ENCODE results near the gene FBXL22.
"Not testable (repeated sequence)": the region's sequence is repeated elsewhere in the genome, so short reads cannot be mapped to it uniquely, and the experiment has no call there.

The FBXL22 gene

DNA sequence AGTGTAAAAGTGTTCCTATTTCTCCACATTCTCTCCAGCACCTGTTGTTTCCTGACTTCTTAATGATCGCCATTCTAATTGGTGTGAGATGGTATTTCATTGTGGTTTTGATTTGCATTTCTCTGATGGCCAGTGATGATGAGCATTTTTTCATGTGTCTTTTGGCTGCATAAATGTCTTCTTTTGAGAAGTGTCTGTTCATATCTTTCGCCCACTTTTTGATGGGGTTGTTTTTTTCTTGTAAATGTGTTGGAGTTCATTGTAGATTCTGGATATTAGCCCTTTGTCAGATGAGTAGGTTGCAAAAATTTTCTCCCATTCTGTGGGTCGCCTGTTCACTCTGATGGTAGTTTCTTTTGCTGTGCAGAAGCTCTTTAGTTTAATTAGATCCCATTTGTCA, 20.4 kb downstream of the FBXL22 start:
- DNase-seq = not testable (repeated sequence)

DNA sequence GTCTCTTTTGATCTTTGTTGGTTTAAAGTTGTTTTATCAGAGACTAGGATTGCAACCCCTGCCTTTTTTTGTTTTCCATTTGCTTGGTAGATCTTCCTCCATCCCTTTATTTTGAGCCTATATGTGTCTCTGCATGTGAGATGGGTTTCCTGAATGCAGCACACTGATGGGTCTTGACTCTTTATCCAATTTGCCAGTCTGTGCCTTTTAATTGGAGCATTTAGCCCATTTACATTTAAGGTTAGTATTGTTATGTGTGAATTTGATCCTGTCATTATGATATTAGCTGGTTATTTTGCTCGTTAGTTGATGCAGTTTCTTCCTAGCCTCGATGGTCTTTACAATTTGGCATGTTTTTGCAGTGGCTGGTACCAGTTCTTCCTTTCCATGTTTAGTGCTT, 23.6 kb downstream of the FBXL22 start:
- DNase-seq = not testable (repeated sequence)

DNA sequence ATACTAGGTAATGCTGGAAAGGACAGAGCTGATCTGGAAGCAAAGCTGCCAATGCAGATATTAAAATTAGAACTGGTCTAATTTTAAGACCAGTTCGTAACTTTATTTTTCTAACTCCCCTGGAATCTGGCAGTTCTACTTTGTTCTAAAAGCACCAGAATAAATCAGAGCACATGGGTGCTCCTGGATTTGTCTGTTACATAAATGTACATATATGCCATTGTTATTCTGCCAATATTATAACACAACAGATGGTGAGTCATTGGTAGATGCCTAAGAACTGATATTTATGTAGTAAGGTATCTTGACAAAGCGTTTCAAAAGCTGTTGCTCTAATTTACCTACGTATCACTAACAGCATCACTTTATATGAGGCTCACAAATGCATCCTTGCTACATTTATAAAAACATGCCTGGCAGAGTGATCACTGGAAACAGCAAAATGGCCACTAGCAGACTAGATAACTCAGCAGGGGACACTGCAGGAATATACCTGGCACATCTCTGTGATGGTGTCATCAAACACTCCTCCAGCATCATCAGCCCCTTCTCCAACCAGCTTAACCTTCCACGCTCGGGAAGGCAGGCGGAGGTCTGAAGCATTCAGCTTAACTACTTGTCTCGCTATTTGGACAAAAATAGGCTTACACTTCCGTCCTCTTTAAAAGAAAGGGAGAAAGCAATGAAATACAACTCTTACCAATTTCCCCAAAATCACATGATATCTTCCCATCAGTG, 26.2 kb downstream of the FBXL22 start:
- no peak for DNase-seq

DNA sequence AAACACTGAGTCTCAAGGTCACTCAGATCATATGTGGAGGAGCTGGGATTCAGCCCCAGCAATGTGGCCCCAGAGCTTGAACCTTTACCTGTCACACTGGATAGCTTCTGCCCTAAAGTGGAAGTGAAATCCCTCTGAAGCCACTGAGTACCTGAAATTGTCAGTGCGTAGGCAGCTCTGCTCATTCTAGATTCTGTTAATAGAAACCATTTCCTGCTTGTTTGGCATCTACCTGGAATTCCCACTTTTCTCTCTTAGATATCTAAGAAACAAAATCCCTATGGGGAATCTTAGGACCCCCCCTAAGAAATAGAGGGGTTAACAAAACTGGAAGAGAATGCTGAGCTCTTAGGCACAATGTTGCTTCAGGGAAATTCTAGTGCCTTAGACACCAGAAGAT, 29.8 kb downstream of the FBXL22 start:
- DNase-seq = no peak

DNA sequence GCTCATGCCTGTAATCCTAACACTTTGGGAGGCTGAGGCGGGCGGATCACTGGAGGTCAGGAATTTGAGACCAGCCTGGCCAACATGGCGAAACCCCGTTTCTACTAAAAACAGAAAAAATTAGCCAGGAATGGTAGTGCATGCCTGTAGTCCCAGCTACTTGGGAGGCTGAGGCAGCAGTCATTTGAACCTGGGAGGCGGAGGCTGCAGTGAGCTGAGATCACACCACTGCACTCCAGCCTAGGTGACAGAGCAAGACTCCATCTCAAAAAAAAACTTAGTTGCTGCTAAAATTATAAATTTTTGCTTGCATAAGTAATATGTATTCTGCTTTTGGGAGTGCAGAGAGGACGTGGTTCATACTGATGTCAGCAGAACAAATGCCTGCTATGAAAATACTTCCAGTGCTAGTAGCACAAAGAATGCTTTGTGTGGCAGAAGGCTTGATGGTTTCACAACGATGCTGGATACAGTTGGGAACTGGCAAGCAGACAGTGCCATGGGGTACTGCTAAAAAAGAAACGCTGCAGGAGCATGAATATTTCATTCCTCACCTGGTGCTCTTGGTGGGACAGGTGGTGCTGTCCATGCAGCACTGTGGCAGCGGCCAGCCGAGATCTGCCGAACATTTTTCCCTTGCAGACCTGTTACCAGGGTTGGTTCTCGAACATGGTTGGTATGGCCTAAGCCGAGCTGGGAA, 31.1 kb downstream of the FBXL22 start:
- no peak for DNase-seq

DNA sequence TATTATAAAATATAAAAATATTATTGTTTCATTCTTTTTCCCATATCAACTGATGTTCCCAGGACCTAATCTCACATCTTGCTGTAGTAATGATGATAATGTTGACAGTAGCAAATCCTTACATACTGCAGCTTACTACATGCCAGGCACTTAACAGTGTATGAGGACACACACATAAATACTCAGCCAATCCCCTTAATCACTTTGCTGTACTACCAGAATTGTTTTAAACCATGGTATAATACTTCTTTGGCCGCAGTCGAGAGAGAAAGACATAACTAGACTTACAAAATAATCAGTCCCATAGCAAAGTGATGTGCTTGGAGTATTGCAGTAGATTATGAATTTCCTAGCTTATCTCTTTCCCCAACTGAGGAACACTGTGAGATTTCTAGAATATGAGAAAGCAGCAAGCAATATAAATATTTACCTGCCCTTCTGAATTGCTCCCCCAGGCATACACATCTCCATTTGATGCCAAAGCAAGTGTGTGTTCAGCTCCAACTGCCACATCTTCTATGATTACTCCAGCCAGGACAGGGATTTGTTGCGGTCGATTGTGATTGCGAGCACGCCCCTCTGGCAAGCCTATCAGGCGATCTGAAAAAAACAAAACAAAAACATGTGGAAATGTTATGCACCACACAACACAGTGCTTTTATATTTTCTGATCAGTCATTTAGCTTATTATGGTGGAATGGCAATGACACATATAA, 33.0 kb downstream of the FBXL22 start:
- DNase-seq = no peak

DNA sequence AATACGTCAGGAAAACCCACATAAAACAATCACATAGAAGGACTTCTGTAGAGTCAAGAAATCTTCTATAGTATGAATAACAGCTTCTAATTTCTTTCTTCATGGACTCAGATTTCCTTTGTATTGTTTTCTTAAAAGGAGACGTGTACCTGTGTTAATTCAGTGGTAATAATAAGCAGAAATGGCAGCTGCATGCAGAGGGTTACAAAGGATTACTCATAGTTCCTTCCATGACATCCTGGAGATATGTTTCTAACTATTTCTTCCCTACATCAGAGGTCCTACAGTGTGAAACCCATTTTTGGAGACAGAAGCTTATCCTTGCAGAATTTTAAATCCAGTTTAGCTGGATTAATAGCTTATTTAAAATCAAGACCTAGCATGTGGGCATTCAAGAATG, 36.1 kb downstream of the FBXL22 start:
- DNase-seq = no peak

DNA sequence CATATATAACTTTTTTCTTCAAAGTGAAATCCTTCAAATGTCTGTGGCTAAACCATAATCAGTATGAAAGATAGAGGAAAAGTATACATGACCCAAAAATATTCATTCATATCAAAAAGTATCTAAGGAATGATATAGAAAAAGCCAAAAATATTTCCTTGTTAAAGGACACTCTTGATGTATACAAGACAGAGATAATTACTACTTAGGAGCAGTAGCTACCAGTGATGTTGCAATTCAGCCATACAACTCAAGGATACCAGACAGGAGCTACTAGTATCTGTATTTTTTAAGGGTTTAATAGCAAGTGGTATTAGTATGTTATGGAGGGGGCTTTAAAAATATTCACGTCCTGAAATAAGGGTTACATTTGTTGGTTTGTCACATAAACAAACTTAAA, 37.0 kb downstream of the FBXL22 start:
- DNase-seq = no peak

DNA sequence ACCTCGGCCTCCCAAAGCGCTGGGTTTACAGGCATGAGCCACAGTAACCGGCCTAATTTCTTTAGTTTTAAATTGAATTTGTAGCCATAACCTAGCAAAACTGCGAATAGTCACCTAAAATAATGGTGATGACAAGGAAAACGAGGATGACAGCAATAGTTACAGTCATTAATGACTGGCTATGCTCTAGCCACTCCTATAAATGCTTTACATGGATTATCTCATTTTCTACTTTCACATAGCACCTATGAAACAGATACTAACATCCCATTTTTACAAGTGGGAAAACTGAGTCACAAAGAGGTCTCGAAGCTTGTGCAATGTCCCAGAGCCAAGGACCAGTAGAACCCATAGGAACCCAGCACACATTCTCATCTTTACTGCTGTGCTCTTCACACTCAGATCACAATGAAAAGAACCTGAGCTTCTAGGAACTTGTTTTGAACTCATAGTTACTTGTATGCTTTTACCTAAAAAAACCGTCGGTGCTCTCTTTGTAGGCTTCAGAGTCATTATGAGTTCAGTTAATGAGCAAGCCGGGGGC, 39.4 kb downstream of the FBXL22 start:
- no peak for DNase-seq

DNA sequence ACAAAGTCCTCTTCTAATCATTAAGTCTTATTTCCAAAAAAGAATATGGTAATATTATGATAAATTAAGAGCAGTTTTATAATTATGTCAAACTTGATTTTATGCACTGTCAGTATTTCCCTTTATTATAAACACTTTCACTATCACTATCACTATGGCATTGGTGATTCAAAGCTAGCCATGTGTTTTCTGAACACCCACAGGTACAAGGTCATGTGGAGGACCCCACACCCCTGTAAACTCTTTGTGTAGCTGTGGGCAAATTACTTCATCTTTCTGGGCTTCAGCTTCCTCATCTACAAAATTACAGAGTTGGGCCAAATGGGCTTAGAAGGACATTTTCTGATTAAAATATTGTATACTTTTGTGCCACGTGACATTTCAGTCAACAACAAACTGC, 41.7 kb downstream of the FBXL22 start:
- DNase-seq = no peak

DNA sequence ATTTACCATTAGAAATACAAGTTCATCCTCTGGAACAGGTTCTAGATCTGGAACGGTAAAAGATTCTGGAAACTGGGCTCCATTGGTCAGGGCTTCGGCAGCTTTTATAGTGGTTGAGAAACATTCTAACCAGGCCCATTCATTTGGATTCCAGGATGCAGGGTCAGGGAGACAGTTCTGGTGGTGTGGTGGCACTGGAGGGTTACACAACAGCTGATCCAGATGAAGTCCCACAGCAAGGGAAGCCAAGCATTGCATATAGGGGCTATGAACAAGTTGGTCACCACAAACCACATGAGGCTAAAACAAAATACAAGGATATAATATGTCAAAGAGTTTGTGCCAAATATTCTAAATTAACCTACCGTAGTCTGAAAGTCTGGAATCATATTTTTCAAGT, 43.0 kb downstream of the FBXL22 start:
- DNase-seq = no peak

Measured in NCI-H1048 (cell line).